ENCODE measurements around the gene HMGB1. TPM values are rescaled to one million over a fixed set of nuclear protein-coding genes. Genes with fewer than 3 reads are reported as not detected.

Gene HMGB1
- total and polyA plus RNA-seq, 2 of the 13 experiments (the other 11 are each of a cell fraction or from before 2014, with no cell fraction given), result 115 to 584 TPM

- WGBS (ENCODE audit: low lambda C conversion rate), result 40% methylated on average over 4 of the region's 4 CpGs
- Histone ChIP-seq H3K27me3 (ENCODE audit: control insufficient read depth in 1 of 2, insufficient read depth in 2 of 2, low read length in 2 of 2) (no peaks in the 10 kb centered on the region), H3K4me2 (ENCODE audit: low read depth, low read length) (no peak overlapping the region), H3K9me3 (ENCODE audit: low read length) (no peaks in the 10 kb centered on the region), H3K4me3 (replicated peaks in 1 of 3; ENCODE audit: insufficient read depth in 1 of 3, low read depth in 2 of 3, low read length in 3 of 3) (no peak overlapping the region), H3K36me3 (replicated peaks in 1 of 2; ENCODE audit: control insufficient read depth in 1 of 2, insufficient read depth in 2 of 2, low read length in 2 of 2) (no peaks in the 10 kb centered on the region), H2AFZ (ENCODE audit: low read length) (no peak overlapping the region), H3K27ac (ENCODE audit: extremely low read length, insufficient read depth, low read length) (no peak overlapping the region), H3K4me1 (ENCODE audit: insufficient read depth, low read length) (no peaks in the 10 kb centered on the region), H3K79me2 (ENCODE audit: insufficient read depth, low read length) (no peaks in the 10 kb centered on the region), H3K9ac (ENCODE audit: insufficient read depth, low read depth, low read length) (no peak overlapping the region), H4K20me1 (ENCODE audit: insufficient read depth, low read length) (no peaks in the 10 kb centered on the region)
- DNase-seq (ENCODE audit: low spot score) (no peak), ATAC-seq (no peak), FAIRE-seq (no peak)
- no TSS peak for BruUV-seq (replicated peaks)
- in situ Hi-C loops (cut with HindIII; ENCODE audit: extremely low pct_ligation_motif_present, low pct_unique_long_range_greater_than_20kb) (no loop called here), intact Hi-C loops (cut with micrococcal nuclease; ENCODE audit: unreplicated experiment) (no loop called here)
- POLR2A ChIA-PET, result no interaction called here
- CTCF ChIA-PET (ENCODE audit: low intra/inter-chr PET ratio, low total read pairs), result no interaction called here
- TF ChIP-seq POLR2AphosphoS5 (IDR thresholded peaks at IDR 0.05; ENCODE audit: low read depth, low read length) (no peak), IRF2 (CRISPR knock-in tag; IDR thresholded peaks at IDR 0.05) (no peak), ZNF121 (CRISPR knock-in tag; IDR thresholded peaks at IDR 0.05) (no peak), ZFP36 (IDR thresholded peaks at IDR 0.05; ENCODE audit: borderline replicate concordance, low read depth, low read length, partially characterized antibody) (no peak), ZNF703 (CRISPR knock-in tag; IDR thresholded peaks at IDR 0.05; ENCODE audit: borderline replicate concordance) (no peak), ZMYM3 (CRISPR knock-in tag; IDR thresholded peaks at IDR 0.05) (no peak), NFIC (IDR thresholded peaks at IDR 0.05; ENCODE audit: low read length) (no peak), ISX (CRISPR knock-in tag; conservative IDR thresholded peaks at IDR 0.05) (no peak), MED1 (CRISPR knock-in tag; IDR thresholded peaks at IDR 0.05) (no peak), DNMT3B (CRISPR knock-in tag; conservative IDR thresholded peaks at IDR 0.05) (no peak), USF2 (IDR thresholded peaks at IDR 0.05; ENCODE audit: low read depth, low read length) (no peak), USF2 (CRISPR knock-in tag; IDR thresholded peaks at IDR 0.05; ENCODE audit: borderline replicate concordance) (no peak), ZNF12 (CRISPR knock-in tag; IDR thresholded peaks at IDR 0.05) (no peak), PHF8 (CRISPR knock-in tag; IDR thresholded peaks at IDR 0.05) (no peak), ETV5 (CRISPR knock-in tag; IDR thresholded peaks at IDR 0.05; ENCODE audit: borderline replicate concordance) (no peak), RBFOX2 (IDR thresholded peaks at IDR 0.05; ENCODE audit: low read depth, low read length) (no peak), E2F2 (CRISPR knock-in tag; IDR thresholded peaks at IDR 0.05; ENCODE audit: borderline replicate concordance) (no peak), ZNF639 (CRISPR knock-in tag; conservative IDR thresholded peaks at IDR 0.05) (no peak), ZNF331 (CRISPR knock-in tag; IDR thresholded peaks at IDR 0.05) (no peak)
Measured at GRCh38 chr13:30493658-30494381, 28.1 kb upstream of the HMGB1 start.

All from HepG2 (cell line).